Omental fat pad (tissue), 4 donors: ENCODE measurements around the gene ROBO1. TPM values are rescaled to one million over a fixed set of nuclear protein-coding genes. Genes with fewer than 3 reads are reported as not detected.
"Not testable (repeated sequence)": the region's sequence is repeated elsewhere in the genome, so short reads cannot be mapped to it uniquely, and the experiment has no call there.

Source experiments
- ATAC-seq: fragments of 150-250 bp; one replicate; pipeline ENCODE4 v1.9.1; 2016; ENCODE audit warnings: mild to moderate bottlenecking, moderate library complexity; ENCODE audit not compliant: low FRiP score
- DNase-seq: peaks from one replicate; pipeline ENCODE4 v3.0.0-alpha.2; 2019; ENCODE audit warnings: low spot score
- total RNA-seq, 4 donors: library from RNA; depleted of rRNA; stranded (reverse); fragments of >200 nt; gene quantifications; one replicate each; pipeline ENCODE4 v1.1.0, GENCODE V29; 2016
- TF ChIP-seq, protein P1 (sequence below), 3 donors: fragments of 450-650 bp; IDR thresholded peaks; one replicate each; pipeline ENCODE4 v1.5.1; 2016 to 2017; ENCODE audit warnings: antibody characterized with exemption in 3 of 3, mild to moderate bottlenecking in 3 of 3, moderate library complexity in 2 of 3

ROBO1 gene
- total RNA-seq, result 10 to 100 TPM; 13.7 to 34.2 (median 21.0) TPM

- no peak for ATAC-seq
- DNase-seq, result no peak
- TF ChIP-seq, protein P1, sequence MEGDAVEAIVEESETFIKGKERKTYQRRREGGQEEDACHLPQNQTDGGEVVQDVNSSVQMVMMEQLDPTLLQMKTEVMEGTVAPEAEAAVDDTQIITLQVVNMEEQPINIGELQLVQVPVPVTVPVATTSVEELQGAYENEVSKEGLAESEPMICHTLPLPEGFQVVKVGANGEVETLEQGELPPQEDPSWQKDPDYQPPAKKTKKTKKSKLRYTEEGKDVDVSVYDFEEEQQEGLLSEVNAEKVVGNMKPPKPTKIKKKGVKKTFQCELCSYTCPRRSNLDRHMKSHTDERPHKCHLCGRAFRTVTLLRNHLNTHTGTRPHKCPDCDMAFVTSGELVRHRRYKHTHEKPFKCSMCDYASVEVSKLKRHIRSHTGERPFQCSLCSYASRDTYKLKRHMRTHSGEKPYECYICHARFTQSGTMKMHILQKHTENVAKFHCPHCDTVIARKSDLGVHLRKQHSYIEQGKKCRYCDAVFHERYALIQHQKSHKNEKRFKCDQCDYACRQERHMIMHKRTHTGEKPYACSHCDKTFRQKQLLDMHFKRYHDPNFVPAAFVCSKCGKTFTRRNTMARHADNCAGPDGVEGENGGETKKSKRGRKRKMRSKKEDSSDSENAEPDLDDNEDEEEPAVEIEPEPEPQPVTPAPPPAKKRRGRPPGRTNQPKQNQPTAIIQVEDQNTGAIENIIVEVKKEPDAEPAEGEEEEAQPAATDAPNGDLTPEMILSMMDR (IDR thresholded peaks at IDR 0.05), result no peak
These were observed at the start of gene ROBO1 for GRCh38 chr3:79767905-79768267. TSS of gene ROBO1 (minus strand) at chr3:79767998.

DNA sequence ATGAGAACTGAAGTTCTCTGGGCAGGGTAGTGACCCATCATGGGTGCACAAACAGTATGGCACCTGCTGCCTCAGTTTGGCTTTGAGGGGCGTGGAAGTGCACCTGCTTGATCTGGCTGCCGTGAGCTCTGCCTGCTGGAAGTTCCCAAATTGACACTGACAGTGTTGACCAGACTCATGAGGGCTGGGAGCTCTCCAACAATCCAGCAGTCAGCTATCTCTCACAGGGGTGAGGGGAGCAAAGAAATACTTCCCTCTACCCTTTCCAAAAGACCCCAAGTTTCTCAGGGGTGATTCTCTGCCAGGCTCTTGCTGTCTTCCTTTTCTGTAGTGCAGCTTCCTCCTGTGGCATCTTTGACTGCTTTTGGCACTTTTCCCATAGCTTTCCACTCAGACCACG is 49.4 kb upstream of the ROBO1 start:
- TF ChIP-seq, protein P1 (IDR thresholded peaks at IDR 0.05), result no peak
- ATAC-seq (no peak), DNase-seq (no peak)

GRCh38 chr3:79815478-79815877 is 47.7 kb upstream of the ROBO1 start:
- TF ChIP-seq, protein P1 (IDR thresholded peaks at IDR 0.05), result no peak
- no peak for ATAC-seq
- DNase-seq, result no peak

GRCh38 chr3:79810581-79810980 is 42.8 kb upstream of the ROBO1 start:
- ATAC-seq (no peak), DNase-seq (no peak)
- TF ChIP-seq, protein P1 (IDR thresholded peaks at IDR 0.05), result no peak

DNA sequence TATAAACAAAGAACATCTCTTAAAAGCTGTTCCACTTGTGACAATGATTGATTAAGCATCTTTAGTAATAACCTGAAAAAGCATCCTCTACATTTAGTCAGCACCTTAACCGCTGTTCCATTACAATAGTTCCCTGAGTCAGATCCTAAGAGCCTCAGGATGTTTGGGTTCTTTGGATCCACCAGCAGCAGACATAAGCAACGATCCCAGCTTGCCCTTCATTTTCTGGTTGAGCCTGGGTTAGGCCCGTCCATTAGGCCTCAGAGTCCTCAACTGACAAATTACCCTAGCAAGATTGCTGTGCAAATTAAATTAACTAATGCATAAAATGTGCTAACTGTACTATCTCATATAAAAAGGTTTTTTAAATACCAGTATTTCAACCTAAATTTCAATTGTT is 42.3 kb upstream of the ROBO1 start:
- ATAC-seq (no peak), DNase-seq (no peak)
- TF ChIP-seq, protein P1 (IDR thresholded peaks at IDR 0.05), result no peak

GRCh38 chr3:79809106-79809505 is 41.3 kb upstream of the ROBO1 start:
- TF ChIP-seq, protein P1 (IDR thresholded peaks at IDR 0.05), result no peak
- DNase-seq (no peak), ATAC-seq (no peak)

DNA sequence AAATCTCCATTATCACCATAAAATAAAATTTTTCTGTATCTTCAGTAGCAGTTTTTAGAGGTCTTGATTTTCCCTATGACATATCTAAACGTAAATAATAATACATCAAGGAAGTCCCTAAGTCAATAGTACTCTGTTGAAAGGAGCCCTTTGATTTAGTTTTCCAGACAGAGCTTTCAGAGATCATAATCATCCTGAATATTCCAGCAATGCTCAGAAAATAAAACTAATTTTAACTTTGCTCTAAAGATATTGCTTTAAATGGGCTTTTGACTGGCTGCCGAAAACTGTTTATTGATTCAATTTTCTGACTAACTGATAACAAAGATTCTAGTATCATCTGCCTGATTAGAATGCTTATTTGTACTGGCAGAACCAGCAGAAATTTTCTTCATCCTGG is 40.7 kb upstream of the ROBO1 start:
- DNase-seq (no peak), ATAC-seq (no peak)
- TF ChIP-seq, protein P1 (IDR thresholded peaks at IDR 0.05), result no peak

- not testable (repeated sequence) for DNase-seq, ATAC-seq
These were observed 22.4 kb upstream of the ROBO1 start for GRCh38 chr3:79790177-79790576.
